Putamen (tissue), 1 donor: ENCODE data around the gene IP6K3.

Source experiments
- DNase-seq: peaks from one replicate; pipeline ENCODE4 v3.0.0-alpha.2; 2016; ENCODE audit warnings: low spot score

Gene IP6K3

DNA sequence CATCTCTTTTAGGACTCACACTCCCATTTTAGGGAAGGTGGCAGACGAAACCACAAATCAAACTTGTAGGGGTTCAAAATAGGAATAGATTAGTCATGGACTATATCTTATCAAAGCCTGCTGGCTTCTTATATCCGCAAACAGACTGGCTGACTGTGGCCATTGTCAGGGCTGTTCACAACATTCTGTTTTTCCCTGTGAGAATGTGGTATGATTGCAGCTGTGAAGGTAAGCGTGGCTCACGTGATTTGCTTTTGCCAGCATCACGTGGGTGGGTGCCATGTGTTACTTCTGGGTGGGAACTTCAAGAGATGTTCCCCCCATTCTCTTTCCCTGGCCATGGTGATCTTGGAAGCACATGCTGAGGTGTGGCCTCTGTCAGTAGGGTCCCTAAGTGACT lies 5.9 kb downstream of the IP6K3 start:
- no peak for DNase-seq

DNA sequence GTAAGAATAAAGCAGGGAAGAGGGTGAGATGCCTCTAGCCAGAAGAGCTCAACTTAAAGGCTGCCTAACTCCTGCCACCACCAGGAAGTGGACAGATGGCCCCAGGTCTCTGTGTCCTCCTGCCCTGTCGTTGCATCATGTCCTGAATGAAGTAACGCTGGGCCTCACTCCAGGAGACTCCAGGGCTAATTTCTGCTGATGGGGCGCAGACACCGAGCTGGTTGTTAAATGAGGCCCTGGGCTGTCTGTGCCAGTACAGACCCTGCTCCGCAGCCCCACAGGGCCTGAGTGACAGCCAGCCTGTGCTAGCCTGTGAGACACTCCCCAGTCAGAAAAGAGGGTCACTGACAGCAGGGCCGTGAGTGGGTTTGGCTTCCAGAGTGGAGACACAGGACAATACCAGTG lies 6.5 kb downstream of the IP6K3 start:
- DNase-seq, result no peak

DNA sequence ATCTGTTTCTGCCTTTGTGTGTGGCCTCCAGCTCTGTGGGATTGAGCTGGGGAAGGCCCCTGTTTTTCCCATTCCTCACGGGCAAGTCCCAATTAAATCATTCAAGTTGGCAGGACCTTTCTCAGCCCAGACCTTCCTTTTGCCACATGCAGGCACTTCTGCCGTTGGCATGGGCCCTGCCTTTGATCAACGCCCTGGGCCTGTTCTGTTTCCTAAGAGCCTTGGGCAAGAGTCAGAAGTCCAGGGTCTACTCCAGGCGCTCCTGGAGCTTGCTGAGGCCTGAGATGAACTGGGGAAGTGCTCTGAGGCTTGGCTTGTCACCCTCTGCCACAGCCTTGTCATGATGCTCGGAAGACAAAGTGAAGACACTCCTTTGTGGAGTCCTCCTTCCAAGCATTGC lies 7.1 kb downstream of the IP6K3 start:
- DNase-seq, result no peak

DNA sequence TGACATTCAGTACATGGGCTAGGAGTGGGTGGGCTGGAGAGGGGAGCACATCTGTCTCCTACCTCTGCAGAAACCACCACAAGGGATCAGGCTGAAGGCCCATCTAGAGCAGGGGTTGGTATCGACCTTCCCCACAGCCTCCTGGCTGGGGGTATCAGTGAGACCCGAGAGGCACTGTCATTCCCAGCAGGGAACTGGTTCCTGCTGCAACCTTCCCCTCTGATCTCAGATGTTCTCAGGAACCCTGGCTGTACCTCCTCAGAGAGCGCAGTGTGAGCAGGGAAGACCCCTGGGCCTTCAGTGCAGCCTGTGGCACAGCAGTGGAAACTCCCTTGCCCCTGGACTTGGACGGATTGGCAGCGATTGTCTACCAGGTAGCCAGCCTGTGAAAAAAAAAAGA lies 7.8 kb downstream of the IP6K3 start:
- no peak for DNase-seq

DNA sequence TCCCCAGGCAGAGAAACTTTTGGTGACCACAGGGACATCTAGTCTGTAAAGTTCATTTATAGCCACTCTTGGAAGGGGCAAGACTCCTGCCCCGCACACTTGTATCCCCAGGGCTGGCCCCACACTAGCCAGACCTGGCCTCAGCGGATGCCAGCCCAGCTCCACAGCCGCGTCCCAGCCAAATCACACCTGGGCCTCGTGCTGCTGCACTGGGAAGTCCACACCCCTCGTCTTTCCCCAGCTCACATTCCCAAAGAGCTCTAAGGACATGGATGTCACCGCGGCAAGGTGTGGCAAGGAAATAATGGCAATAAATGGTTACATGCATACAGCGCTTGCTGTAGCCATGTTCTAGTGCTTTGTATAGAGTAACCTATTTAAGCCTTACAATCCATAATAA lies 8.6 kb downstream of the IP6K3 start:
- DNase-seq, result no peak

DNA sequence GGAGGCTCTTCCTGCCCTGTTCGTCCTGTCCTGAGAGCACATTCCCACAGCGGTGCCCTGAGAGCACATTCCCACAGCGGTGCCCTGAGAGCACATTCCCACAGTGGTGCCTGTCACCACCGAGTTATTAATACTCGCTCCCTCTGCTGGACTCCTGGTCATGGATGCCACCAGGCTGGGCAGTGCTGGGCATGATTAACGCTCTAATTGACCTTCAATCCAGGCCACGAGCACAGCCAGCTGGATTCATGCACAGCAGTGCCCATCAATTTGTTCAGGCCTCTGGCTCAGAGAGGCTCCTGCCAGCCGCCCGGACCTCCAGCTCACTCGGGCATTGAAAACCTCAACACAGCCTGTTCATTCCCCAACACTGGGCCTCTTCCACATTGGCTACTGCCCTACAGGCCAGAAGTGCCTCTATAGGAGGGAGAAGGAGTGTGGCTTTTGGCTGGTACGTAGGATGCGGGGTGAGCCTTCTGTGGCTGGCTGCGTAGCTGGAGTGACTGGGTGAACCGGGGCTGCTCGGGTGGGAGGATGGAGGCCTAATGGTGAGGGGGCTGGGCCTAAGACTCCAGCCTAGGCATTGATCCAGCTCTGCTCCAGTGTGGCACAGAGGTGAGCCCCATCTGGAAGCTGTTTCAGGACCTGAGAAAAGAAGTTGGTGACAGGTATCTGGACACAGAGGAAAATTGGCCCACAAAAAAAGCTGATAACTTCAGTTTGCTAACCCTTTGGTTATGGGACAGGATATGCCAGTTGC lies 9.3 kb downstream of the IP6K3 start:
- DNase-seq, result no peak

DNA sequence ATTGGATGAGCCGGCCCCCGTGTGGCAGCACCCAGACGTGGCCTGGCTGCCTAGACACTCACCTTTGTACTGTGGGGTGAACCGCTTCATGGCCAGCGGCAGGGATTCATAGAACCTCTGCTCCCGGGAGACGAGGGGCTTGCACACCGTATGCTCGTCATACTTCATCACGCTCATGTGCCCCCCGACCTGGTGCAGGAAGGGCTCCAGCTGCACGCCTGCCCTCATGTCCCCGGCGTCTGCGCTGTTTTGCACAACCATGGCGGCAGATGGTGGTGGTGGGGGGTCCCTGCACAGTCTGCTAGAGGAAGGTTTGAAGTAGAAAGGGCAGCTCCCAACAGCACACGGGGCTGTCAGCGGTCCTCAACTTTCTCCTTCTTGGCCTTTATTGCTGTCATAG lies 11.5 kb downstream of the IP6K3 start:
- DNase-seq, result no peak

DNA sequence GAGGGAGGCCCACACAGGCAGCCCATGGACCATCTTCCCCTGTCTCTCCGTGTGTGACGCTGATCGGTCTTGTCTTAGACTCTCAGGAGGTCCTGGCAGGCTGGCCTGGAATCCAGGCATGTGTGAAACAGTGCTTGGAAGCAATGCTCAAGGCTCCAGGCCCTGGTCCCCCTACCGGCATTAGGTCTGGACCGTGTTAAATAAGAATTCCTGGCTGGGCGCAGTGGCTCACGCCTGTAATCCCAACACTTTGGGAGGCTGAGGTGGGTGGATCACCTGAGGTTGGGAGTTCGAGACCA lies 13.0 kb downstream of the IP6K3 start:
- no peak for DNase-seq

DNA sequence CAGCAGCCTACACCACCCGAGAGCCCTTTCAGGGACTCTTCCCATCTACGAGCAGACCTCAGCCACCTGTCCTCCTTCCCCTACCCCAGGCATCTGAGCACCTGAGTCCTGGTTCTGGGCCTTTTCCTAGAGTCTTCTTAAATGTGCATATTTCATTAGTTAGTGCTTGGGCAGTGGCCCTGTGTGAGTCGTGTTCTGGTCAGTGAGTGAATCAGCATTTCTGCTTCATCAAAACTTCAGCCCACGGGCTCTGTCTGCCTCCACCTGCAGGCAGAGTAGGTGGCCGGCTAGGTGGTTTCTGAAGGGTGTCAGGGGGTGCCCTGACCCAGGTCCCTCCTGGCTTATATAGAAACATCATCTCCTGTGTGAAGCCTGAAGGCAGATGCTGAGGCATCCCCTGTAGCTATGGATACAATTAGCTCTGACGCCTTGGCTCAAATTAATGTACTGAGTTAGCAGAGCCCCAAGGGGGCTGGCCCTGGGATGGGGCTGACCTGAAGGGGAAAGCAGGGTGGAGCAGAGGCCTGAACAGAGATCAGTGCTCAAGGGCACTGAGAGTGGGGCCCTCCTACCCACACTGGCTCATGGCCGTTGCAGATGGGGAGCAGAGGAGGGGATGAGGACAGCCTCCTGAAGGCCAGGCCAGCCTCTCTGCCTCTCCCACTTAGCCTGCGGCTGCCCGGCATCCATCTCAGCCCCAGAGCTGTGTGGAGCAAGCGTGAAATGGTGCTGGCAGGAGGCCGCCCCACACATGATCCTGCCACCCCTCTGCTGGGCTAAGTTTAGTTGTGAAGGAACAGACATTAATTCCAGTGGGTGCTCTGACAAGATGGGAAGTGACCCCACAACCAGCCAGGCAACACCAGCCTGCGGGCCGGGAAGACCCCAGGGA lies 13.6 kb downstream of the IP6K3 start:
- no peak for DNase-seq

DNA sequence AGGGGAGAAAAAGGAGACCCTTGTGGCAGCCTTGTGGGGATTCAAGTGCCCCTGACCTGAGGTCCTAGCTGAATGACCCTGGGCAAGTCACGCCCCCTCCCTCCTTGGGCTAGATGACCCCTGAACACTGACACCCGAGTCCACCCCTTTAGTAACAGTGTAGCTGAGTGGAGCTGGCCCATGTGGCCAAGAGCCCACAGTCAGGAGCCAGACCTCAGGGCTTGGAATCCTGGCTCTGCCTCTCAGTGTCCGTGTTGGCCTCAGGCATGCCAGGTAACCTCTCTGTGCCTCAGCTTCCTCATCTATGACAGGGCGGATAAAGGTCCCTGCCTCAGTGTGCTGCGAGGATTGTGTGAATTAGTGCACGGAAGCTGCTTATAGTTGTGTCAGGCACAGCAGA lies 14.3 kb downstream of the IP6K3 start:
- DNase-seq, result no peak

DNA sequence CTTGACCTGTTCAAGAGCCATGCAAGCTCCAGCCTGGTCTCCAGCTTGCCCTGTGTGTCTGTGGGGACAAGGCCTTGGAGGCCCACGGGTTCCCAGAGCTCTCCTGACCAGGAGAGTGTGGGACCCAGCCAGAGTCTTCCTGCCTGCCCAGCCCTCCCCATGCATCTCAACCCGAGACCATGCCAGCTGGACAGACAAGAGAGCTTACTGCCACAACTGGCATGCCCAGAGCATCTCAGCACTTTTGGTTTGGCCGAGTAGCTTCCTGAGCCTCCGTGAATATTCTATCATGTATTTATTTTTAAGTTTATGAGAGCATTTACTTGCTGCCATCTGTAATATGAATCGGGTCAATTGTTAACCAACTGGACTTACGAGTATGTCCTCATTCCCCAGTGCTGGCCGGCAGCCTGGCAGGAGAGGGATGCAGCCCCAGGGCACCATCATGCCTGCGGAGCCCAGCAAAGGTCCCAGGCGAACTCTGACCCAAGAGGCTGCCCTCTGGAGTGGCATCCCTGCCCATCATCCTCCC lies 14.9 kb downstream of the IP6K3 start:
- no peak for DNase-seq

DNA sequence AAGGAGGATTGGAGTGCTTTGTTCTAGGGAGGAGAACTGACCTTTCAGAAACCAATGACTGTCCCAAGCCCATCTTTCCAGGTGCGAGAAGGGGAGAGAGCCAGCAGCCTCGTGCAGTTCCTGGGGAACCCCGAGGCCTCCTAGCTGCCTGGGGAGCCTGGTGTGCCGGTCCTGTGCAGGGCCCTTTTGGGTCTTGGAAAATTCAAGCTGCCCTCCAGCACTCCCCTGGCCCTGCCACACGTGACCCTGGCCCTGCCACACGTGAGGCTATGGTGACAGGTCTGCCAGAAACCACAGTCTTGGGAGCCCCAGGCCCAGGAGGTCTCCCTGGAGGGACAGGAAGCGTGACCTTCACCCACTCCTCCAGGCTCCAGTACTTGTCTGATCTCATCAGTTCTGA lies 15.7 kb downstream of the IP6K3 start:
- DNase-seq, result no peak

DNA sequence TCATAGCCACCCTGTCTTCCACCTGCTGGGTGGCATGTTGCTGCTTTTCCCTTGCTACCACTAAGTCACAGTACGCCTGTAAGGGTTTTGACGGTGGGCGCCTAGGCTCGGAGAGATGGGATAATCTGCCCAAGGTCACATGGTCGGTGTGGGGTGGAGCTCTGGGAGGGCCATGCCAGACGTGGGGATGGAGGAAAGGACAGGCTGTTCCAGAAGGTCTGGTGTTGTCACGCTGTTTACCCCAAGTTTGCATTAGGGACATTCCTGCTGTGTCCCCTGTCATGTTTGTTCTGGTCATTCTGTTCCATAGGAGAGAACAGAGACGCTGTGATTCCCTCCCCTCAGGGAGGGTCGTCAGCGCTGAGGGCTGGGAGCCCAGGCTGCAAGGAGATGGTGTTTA lies 16.1 kb downstream of the IP6K3 start:
- DNase-seq, result no peak

DNA sequence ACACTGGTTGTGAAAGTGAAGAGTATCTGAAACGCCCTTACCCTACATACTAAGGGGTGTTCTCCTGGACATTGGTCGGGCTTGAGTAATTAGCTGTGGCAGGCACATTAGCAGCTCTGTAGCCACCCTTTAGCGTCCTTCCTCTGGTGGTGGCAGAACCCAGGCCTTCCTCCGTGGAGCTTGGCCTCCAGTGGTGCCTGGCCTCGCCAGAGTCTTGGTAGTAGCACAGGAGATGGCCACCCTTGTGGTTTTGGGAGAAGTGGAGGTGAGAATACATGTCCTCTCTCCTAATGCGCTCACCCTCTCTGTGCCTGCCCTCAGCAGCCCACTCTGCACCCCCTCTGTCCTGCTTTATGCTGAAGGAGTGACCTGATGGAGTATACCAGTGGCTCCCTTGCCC lies 17.6 kb downstream of the IP6K3 start:
- no peak for DNase-seq

DNA sequence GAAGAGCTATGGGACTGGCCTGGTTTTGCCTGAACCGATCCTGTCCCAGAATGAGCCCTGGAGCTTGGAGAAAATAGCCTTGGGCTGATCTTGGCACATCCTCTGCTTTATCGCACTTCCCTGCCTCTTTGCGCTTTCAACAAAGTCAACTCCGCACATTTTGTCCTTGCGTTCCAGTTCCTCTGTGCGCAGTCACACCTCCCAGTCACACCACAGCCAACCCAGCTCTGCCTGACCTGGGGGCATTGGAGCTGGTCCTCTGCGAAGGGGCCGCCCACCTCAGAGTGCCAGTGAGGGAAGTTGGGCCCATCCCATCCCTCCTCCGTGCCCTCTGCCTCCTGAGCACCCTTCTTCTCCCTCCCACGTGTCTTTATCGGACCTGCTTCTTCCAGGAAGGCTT lies 18.3 kb downstream of the IP6K3 start:
- no peak for DNase-seq

DNA sequence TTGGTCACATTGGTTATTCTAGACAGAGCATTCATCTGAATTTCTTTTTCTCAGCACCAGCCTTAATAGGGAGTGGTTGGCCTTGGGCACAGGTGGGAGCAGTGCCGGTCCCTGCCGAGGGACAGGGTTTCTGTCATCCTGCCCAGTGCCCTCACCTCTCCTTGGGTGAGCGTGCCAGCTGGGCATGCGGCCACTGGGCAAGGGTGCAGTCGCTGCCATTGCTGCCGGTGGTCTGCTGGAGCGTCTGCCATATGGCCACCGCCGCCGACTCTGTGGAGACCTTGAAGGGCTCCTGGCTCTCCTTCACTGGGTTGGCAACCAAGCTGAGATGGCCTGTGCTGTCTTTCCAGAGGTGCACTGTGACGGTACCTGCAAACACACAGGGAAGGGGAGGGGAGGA lies 18.8 kb downstream of the IP6K3 start:
- no peak for DNase-seq

DNA sequence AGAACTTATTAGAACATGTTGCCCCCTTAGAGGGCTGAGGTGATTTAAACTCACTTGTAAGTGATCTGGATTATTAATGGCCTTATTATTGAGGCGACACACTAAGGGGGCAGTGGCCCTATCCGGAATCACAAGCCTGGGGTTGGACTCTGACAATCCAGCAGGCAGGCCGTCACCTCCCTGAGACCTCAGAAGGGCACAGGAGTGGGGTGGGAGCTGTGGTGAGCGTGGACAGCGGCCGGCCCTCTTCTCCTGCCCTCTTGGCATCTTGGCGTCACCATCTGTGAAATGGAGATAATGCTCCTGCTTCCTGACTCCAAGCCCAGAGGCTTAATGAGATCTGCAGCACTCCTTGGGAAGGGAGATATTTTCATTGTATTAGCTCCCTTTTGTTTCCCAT lies 19.6 kb downstream of the IP6K3 start:
- DNase-seq, result no peak

DNA sequence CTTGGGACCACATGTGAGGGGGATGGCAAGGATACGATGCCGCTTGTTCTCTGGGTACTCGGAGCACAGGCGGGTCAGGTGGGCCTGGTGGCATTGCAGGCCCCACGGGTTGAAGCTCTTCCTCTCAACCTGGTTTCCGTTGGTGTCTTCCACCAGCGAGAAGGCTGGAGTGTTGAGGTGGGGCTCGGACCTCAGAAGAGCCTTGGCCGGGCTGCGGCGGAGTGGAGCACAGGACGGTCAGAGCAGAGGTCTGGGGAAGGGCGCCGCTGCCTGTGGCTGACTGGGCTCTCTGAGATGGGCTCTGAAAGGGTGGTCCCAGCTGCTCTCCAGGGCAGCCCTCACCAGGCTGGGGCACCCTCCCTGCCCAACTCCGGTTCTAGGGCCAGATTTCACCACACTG lies 20.0 kb downstream of the IP6K3 start:
- no peak for DNase-seq

DNA sequence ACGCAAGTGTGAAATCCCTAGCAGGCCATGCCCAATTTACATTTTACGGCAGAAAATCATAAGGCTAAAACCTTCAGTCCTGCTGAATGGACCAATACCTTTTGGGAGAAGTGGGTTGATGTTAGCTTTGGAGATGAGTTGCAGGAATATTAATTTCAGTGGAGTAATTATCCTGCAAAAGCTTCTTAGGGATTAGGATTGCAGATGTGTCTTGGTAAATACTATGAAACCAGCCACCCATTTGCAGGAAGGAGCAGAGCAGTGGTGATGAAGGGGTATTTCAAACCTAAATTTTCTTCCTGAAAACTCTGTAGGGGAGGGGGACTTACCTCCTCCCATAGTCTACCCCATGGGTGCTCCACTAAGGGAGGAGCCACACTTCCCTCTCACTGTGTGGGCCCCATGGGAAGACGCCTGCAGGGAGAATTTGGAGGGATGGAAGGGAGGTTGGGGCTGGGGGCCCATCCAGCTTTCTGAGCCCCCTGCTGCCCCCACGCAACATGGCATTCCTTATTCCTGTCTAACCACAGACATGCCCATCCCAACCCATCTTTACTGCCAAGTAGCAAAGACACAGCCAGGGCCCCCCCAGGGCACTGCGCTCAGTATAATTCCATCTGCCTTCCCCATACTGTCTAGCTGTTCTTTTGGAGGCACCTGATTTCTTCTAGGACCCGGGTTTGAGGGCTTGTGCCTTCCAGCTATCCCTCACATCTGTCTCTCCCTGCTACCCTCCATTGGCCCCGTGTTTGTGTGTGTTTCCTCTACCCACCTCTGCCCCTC lies 20.6 kb downstream of the IP6K3 start:
- no peak for DNase-seq

DNA sequence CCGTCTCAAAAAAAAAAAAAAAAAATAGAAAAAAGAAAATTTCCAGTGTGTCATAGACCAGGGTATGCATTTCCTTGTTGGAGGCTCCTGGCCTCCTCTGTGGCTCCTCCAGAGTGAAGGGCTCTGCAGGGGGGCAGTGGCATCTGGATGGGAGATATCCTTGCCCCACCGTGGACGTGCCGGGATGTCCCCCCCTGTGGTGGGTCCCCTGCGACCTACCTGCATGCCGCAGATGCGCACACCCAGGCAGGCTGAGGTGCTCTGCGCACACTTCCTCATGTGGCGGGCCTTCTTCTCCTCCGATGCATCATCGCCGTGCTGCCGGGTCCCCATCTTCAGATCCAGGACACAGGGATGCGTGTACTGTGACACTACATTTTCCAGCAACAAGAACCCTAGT lies 21.5 kb downstream of the IP6K3 start:
- DNase-seq, result no peak

DNA sequence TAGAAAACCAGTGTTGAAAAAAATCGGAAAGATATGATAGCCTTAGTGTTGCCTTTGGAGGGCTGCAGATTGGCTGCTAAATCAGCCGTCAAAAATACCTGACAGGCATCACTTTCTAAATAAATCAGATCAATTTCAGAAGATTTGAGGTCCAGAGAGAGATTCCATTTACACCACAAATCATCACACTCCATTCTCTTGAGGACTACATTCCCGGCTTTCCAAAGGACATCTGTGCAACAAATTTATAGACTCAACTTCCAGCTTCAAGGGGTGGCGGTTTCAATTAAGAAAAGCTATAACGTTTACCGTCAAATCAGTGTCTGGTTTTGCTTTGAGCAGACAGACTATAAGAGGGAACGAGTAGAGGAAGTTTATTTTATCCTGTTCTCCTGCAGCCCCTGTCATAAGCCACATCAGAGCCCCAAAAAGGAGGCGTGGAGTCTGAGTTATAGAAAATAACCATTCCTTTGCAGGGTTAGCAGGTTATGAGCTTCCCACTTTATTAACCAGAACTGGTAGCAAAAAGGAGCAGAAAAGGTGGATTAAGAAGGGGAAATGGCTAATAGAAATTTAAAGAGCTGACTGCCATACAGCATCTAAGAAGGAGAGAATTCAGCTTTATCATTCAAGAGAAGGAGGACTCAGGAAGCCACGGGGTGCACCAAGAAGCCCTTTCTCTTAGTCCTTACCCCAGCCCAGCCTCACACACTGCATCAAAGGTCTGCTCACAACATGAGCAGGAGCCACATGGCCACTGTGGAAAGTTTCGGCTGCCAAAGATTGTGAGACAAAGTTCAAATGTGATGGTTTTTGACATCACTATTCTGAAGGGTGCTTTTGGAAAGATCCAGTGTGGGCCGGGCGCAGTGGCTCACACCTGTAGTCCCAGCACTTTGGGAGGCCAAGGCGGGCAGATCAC lies 22.3 kb downstream of the IP6K3 start:
- DNase-seq, result no peak
